ENCODE data around the gene ENOX1.

ENOX1 gene

DNA sequence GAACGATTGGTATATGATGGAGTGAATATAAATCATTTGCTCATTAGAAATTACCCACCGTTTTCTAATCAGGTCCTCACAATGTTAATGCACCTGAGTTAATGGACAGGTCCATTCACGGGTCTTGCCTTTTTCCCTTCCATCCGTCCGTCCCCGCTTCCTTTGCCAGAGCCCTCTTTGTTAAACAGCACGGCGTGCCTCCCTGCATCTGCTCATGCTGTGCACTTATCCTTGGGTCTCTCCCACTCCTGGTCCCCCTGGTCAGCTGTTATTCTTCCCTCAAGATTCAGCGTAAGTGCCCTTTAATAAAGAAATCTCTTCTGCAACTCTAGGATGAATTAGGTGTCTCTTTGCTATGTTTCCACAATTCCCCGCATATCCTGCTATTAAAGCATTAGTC lies 438.9 kb downstream of the ENOX1 start:
- Histone ChIP-seq H3K79me2 (ENCODE audit: insufficient read depth, low read length) (no peaks in the 10 kb centered on the region), H3K4me2 (ENCODE audit: low read length) (no peak overlapping the region), H3K4me3 (ENCODE audit: low read depth, low read length, poor library complexity, severe bottlenecking) (no peak overlapping the region), H3K27me3 (ENCODE audit: insufficient read depth, low read length) (no peaks in the 10 kb centered on the region), H3K9me3 (ENCODE audit: low read length) (no peaks in the 10 kb centered on the region), H3F3A (ENCODE audit: insufficient read depth, low read length) (no peaks in the 10 kb centered on the region), H3K9ac (ENCODE audit: low read length) (no peak overlapping the region), H3K4me1 (ENCODE audit: insufficient read depth, low read length, severe bottlenecking) (no peaks in the 10 kb centered on the region), H4K20me1 (ENCODE audit: insufficient read depth, low read length) (no peaks in the 10 kb centered on the region), H3K27ac (ENCODE audit: low read depth, low read length, poor library complexity, severe bottlenecking) (no peak overlapping the region), H2AFZ (ENCODE audit: low read length) (no peak overlapping the region), H3K9me2 (ENCODE audit: low read depth, low read length) (no peaks in the 10 kb centered on the region), H3K36me3 (ENCODE audit: insufficient read depth, low read length) (no peaks in the 10 kb centered on the region)
- TF ChIP-seq EZH2 (IDR thresholded peaks at IDR 0.05; ENCODE audit: borderline replicate concordance, low read length): no peak
- TF ChIP-seq, protein P1, sequence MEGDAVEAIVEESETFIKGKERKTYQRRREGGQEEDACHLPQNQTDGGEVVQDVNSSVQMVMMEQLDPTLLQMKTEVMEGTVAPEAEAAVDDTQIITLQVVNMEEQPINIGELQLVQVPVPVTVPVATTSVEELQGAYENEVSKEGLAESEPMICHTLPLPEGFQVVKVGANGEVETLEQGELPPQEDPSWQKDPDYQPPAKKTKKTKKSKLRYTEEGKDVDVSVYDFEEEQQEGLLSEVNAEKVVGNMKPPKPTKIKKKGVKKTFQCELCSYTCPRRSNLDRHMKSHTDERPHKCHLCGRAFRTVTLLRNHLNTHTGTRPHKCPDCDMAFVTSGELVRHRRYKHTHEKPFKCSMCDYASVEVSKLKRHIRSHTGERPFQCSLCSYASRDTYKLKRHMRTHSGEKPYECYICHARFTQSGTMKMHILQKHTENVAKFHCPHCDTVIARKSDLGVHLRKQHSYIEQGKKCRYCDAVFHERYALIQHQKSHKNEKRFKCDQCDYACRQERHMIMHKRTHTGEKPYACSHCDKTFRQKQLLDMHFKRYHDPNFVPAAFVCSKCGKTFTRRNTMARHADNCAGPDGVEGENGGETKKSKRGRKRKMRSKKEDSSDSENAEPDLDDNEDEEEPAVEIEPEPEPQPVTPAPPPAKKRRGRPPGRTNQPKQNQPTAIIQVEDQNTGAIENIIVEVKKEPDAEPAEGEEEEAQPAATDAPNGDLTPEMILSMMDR (IDR thresholded peaks at IDR 0.05; ENCODE audit: low read length): no peak

DNA sequence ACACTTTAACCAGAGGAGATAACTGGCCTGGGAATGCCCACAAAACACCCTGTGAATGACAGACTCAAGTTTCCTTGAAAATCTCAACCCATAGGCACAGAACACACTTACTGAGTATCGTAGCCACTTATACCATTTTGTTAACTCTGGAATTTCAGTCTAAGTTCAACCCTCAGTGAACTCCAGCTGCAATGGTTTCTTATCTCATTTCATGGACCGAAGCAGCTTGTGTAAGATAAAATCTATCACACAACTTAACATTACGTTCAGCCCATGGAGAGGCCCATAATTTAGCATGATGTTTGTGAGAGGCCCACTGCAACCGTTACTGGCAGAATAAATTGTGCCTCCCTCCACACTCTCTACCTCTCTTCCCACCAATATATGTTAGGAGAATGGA lies 440.3 kb downstream of the ENOX1 start:
- Histone ChIP-seq H3K4me1 (ENCODE audit: insufficient read depth, low read length, severe bottlenecking) (no peaks in the 10 kb centered on the region), H3K27ac (ENCODE audit: low read depth, low read length, poor library complexity, severe bottlenecking) (no peak overlapping the region), H3K36me3 (ENCODE audit: insufficient read depth, low read length) (no peaks in the 10 kb centered on the region), H3K9ac (ENCODE audit: low read length) (no peak overlapping the region), H2AFZ (ENCODE audit: low read length) (no peak overlapping the region), H3K9me3 (ENCODE audit: low read length) (no peaks in the 10 kb centered on the region), H3K4me2 (ENCODE audit: low read length) (no peak overlapping the region), H3F3A (ENCODE audit: insufficient read depth, low read length) (no peaks in the 10 kb centered on the region), H4K20me1 (ENCODE audit: insufficient read depth, low read length) (no peaks in the 10 kb centered on the region), H3K9me2 (ENCODE audit: low read depth, low read length) (no peaks in the 10 kb centered on the region), H3K27me3 (ENCODE audit: insufficient read depth, low read length) (no peaks in the 10 kb centered on the region), H3K4me3 (ENCODE audit: low read depth, low read length, poor library complexity, severe bottlenecking) (no peak overlapping the region), H3K79me2 (ENCODE audit: insufficient read depth, low read length) (no peaks in the 10 kb centered on the region)
- TF ChIP-seq EZH2 (IDR thresholded peaks at IDR 0.05; ENCODE audit: borderline replicate concordance, low read length): no peak
- TF ChIP-seq, protein P1 (IDR thresholded peaks at IDR 0.05; ENCODE audit: low read length): no peak

DNA sequence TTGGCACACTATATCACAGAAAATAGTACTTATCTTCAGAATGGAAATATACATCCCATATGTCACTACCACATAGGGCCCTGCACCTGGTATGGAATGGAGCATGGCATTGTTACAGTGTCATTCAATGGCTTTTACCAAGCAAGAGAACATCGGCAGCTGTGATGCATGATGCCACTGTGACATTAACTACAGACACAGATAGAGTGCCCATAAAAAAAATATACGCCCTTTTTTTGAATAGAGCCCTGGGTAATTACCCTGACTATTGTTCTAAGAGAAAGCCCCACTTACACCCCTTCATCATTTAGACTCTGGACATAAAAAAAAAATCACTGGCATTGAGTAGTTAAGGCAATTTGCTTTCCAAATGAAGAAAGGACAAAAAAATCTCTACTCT lies 443.1 kb downstream of the ENOX1 start:
- Histone ChIP-seq H3K27ac (ENCODE audit: low read depth, low read length, poor library complexity, severe bottlenecking) (no peak overlapping the region), H3F3A (ENCODE audit: insufficient read depth, low read length) (no peaks in the 10 kb centered on the region), H3K9me2 (ENCODE audit: low read depth, low read length) (no peaks in the 10 kb centered on the region), H3K4me2 (ENCODE audit: low read length) (no peak overlapping the region), H3K79me2 (ENCODE audit: insufficient read depth, low read length) (no peaks in the 10 kb centered on the region), H3K27me3 (ENCODE audit: insufficient read depth, low read length) (no peaks in the 10 kb centered on the region), H3K9ac (ENCODE audit: low read length) (no peak overlapping the region), H4K20me1 (ENCODE audit: insufficient read depth, low read length) (no peaks in the 10 kb centered on the region), H3K9me3 (ENCODE audit: low read length) (no peaks in the 10 kb centered on the region), H3K36me3 (ENCODE audit: insufficient read depth, low read length) (no peaks in the 10 kb centered on the region), H2AFZ (ENCODE audit: low read length) (no peak overlapping the region), H3K4me1 (ENCODE audit: insufficient read depth, low read length, severe bottlenecking) (no peaks in the 10 kb centered on the region), H3K4me3 (ENCODE audit: low read depth, low read length, poor library complexity, severe bottlenecking) (no peak overlapping the region)
- no peak for TF ChIP-seq EZH2 (IDR thresholded peaks at IDR 0.05; ENCODE audit: borderline replicate concordance, low read length)
- TF ChIP-seq, protein P1 (IDR thresholded peaks at IDR 0.05; ENCODE audit: low read length): no peak

Data from OCI-LY1 (cell line).